SU-DHL-6 (cell line): ENCODE measurements around the gene CCDC80.

Experiments used
- EZH2phosphoT487 ChIP-seq: fragments of 200-600 bp; sonication (generic), shearing (Covaris generic); conservative IDR thresholded peaks from 2 replicates; pipeline ENCODE4 v1.6.1; 2018; ENCODE audit warnings: mild to moderate bottlenecking, antibody characterized with exemption, low read length, moderate library complexity, mixed read lengths
- TF ChIP-seq, protein P1 (sequence below): fragments of 200-600 bp; sonication (generic); IDR thresholded peaks from one replicate; pipeline ENCODE4 v1.5.1; 2017; ENCODE audit warnings: antibody characterized with exemption, mild to moderate bottlenecking, low read length, moderate library complexity; ENCODE audit not compliant: insufficient read depth, poor library complexity, severe bottlenecking

- TF ChIP-seq, protein P1, sequence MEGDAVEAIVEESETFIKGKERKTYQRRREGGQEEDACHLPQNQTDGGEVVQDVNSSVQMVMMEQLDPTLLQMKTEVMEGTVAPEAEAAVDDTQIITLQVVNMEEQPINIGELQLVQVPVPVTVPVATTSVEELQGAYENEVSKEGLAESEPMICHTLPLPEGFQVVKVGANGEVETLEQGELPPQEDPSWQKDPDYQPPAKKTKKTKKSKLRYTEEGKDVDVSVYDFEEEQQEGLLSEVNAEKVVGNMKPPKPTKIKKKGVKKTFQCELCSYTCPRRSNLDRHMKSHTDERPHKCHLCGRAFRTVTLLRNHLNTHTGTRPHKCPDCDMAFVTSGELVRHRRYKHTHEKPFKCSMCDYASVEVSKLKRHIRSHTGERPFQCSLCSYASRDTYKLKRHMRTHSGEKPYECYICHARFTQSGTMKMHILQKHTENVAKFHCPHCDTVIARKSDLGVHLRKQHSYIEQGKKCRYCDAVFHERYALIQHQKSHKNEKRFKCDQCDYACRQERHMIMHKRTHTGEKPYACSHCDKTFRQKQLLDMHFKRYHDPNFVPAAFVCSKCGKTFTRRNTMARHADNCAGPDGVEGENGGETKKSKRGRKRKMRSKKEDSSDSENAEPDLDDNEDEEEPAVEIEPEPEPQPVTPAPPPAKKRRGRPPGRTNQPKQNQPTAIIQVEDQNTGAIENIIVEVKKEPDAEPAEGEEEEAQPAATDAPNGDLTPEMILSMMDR = no peak
- no peak for TF ChIP-seq EZH2phosphoT487
Observed at GRCh38 chr3:112561484-112561733, 79.5 kb downstream of the CCDC80 start.
